Central memory CD8-positive, alpha-beta T cell (primary cell): ENCODE results near the gene ACTC1.
"Not testable (repeated sequence)": the region's sequence is repeated elsewhere in the genome, so short reads cannot be mapped to it uniquely, and the experiment has no call there.

Experiments used
- ATAC-seq: fragments of 150-1000 bp; cut with Tn5 transposase; replicated peaks from 2 replicates; pipeline ENCODE4 v1.10.0; 2022; ENCODE audit warnings: mild to moderate bottlenecking, moderate FRiP score, moderate number of reproducible peaks; ENCODE audit not compliant: poor library complexity, severe bottlenecking; ENCODE audit errors: extremely low read depth
- DNase-seq, 2 donors: peaks; one replicate each; pipeline ENCODE4 v3.0.0; 2021; ENCODE audit warnings: low spot score in 2 of 2
- H3K27ac Mint-ChIP-seq: one replicate; pipeline ENCODE4 v1.8.0; 2022; ENCODE audit warnings: low read depth, mild to moderate bottlenecking, moderate library complexity, mixed read lengths
- H3K27me3 Mint-ChIP-seq: one replicate; pipeline ENCODE4 v1.8.0; 2022; ENCODE audit warnings: mixed read lengths
- H3K36me3 Mint-ChIP-seq: one replicate; pipeline ENCODE4 v1.8.0; 2022; ENCODE audit warnings: mild to moderate bottlenecking, moderate library complexity, mixed read lengths; ENCODE audit not compliant: insufficient read depth
- H3K4me1 Mint-ChIP-seq: one replicate; pipeline ENCODE4 v1.8.0; 2022; ENCODE audit warnings: mixed read lengths
- H3K4me3 Mint-ChIP-seq: one replicate; pipeline ENCODE4 v1.8.0; 2022; ENCODE audit warnings: mild to moderate bottlenecking, moderate library complexity, mixed read lengths
- H3K9me3 Mint-ChIP-seq: one replicate; pipeline ENCODE4 v1.8.0; 2022; ENCODE audit warnings: mixed read lengths

ACTC1 gene

GRCh38 chr15:34810443-34811129, 15.2 kb upstream of the ACTC1 start:
- Mint-ChIP-seq H3K36me3 (no peaks in the 10 kb centered on the region), H3K4me1 (no peaks in the 10 kb centered on the region), H3K9me3 (no peaks in the 10 kb centered on the region), H3K27me3 (peaks cover 73% of the 10 kb centered on the region), H3K4me3 (no peak overlapping the region), H3K27ac (no peak overlapping the region)
- no peak for ATAC-seq
- no peak for DNase-seq

- H3K9me3 Mint-ChIP-seq = no peaks in the 10 kb centered on the region
- H3K36me3 Mint-ChIP-seq = no peaks in the 10 kb centered on the region
- DNase-seq (no peak), ATAC-seq (no peak)
- no peak overlapping the region for H3K27ac Mint-ChIP-seq
- peaks cover 66% of the 10 kb centered on the region for H3K27me3 Mint-ChIP-seq
- H3K4me3 Mint-ChIP-seq = no peak overlapping the region
- no peaks in the 10 kb centered on the region for H3K4me1 Mint-ChIP-seq
Observed at GRCh38 chr15:34809186-34809585, 13.8 kb upstream of the ACTC1 start.

- Mint-ChIP-seq H3K27ac (no peak overlapping the region), H3K4me3 (no peak overlapping the region), H3K27me3 (peaks cover 64% of the 10 kb centered on the region), H3K4me1 (no peaks in the 10 kb centered on the region), H3K9me3 (no peaks in the 10 kb centered on the region), H3K36me3 (no peaks in the 10 kb centered on the region)
- no peak for DNase-seq
- ATAC-seq = no peak
Observed at GRCh38 chr15:34808016-34808415, 12.7 kb upstream of the ACTC1 start.

- not testable (repeated sequence) for H3K36me3 Mint-ChIP-seq
Observed at GRCh38 chr15:34807241-34807640, 11.9 kb upstream of the ACTC1 start.

GRCh38 chr15:34804776-34805175, 9.4 kb upstream of the ACTC1 start:
- ATAC-seq (no peak), DNase-seq (no peak)
- peaks cover 56% of the 10 kb centered on the region for H3K27me3 Mint-ChIP-seq
- H3K4me3 Mint-ChIP-seq = no peak overlapping the region
- no peaks in the 10 kb centered on the region for H3K9me3 Mint-ChIP-seq
- H3K36me3 Mint-ChIP-seq = no peaks in the 10 kb centered on the region
- no peak overlapping the region for H3K27ac Mint-ChIP-seq
- H3K4me1 Mint-ChIP-seq = no peaks in the 10 kb centered on the region

More at GRCh38 chr15:34807241-34807640, 11.9 kb upstream of the ACTC1 start:
- peaks cover 61% of the 10 kb centered on the region for H3K27me3 Mint-ChIP-seq
- not testable (repeated sequence) for H3K9me3 Mint-ChIP-seq, H3K27ac Mint-ChIP-seq, ATAC-seq, DNase-seq, H3K4me3 Mint-ChIP-seq, H3K4me1 Mint-ChIP-seq

GRCh38 chr15:34804113-34804512, 8.8 kb upstream of the ACTC1 start:
- Mint-ChIP-seq H3K36me3 (no peaks in the 10 kb centered on the region), H3K4me3 (no peak overlapping the region), H3K27me3 (peaks cover 57% of the 10 kb centered on the region), H3K9me3 (no peaks in the 10 kb centered on the region), H3K4me1 (no peaks in the 10 kb centered on the region), H3K27ac (no peak overlapping the region)
- DNase-seq (no peak), ATAC-seq (no peak)

- DNase-seq (no peak), ATAC-seq (no peak)
- Mint-ChIP-seq H3K4me1 (no peaks in the 10 kb centered on the region), H3K9me3 (no peaks in the 10 kb centered on the region), H3K36me3 (no peaks in the 10 kb centered on the region), H3K27me3 (peaks cover 61% of the 10 kb centered on the region), H3K27ac (no peak overlapping the region), H3K4me3 (no peak overlapping the region)
Observed at GRCh38 chr15:34802803-34803750, 7.7 kb upstream of the ACTC1 start.

GRCh38 chr15:34802371-34802770, 7.0 kb upstream of the ACTC1 start:
- Mint-ChIP-seq H3K27ac (no peak overlapping the region), H3K4me3 (no peak overlapping the region), H3K36me3 (no peaks in the 10 kb centered on the region), H3K9me3 (no peaks in the 10 kb centered on the region), H3K4me1 (no peaks in the 10 kb centered on the region), H3K27me3 (peaks cover 64% of the 10 kb centered on the region)
- ATAC-seq (no peak), DNase-seq (no peak)

GRCh38 chr15:34799149-34800101, 4.1 kb upstream of the ACTC1 start:
- DNase-seq (no peak), ATAC-seq (no peak)
- H3K27ac Mint-ChIP-seq = no peak overlapping the region
- H3K9me3 Mint-ChIP-seq = no peaks in the 10 kb centered on the region
- peaks cover 69% of the 10 kb centered on the region for H3K27me3 Mint-ChIP-seq
- H3K4me1 Mint-ChIP-seq = no peaks in the 10 kb centered on the region
- no peak overlapping the region for H3K4me3 Mint-ChIP-seq
- no peaks in the 10 kb centered on the region for H3K36me3 Mint-ChIP-seq

- H3K4me1 Mint-ChIP-seq = no peaks in the 10 kb centered on the region
- no peak for DNase-seq
- ATAC-seq = no peak
- no peaks in the 10 kb centered on the region for H3K36me3 Mint-ChIP-seq
- H3K27ac Mint-ChIP-seq = no peak overlapping the region
- peaks cover 83% of the 10 kb centered on the region for H3K27me3 Mint-ChIP-seq
- H3K4me3 Mint-ChIP-seq = no peak overlapping the region
- no peaks in the 10 kb centered on the region for H3K9me3 Mint-ChIP-seq
Observed at GRCh38 chr15:34796847-34797435, 1.6 kb upstream of the ACTC1 start.

GRCh38 chr15:34794590-34795206, 651 bp downstream of the ACTC1 start:
- no peak overlapping the region for H3K27ac Mint-ChIP-seq
- ATAC-seq (no peak), DNase-seq (no peak)
- no peaks in the 10 kb centered on the region for H3K4me1 Mint-ChIP-seq
- H3K27me3 Mint-ChIP-seq = peaks cover 92% of the 10 kb centered on the region
- H3K4me3 Mint-ChIP-seq = no peak overlapping the region
- no peaks in the 10 kb centered on the region for H3K9me3 Mint-ChIP-seq
- no peaks in the 10 kb centered on the region for H3K36me3 Mint-ChIP-seq

- H3K4me3 Mint-ChIP-seq = no peak overlapping the region
- H3K27ac Mint-ChIP-seq = no peak overlapping the region
- ATAC-seq = no peak
- H3K9me3 Mint-ChIP-seq = no peaks in the 10 kb centered on the region
- no peak for DNase-seq
- H3K36me3 Mint-ChIP-seq = no peaks in the 10 kb centered on the region
- peaks cover 92% of the 10 kb centered on the region for H3K27me3 Mint-ChIP-seq
- H3K4me1 Mint-ChIP-seq = no peaks in the 10 kb centered on the region
Observed at GRCh38 chr15:34793901-34794300, 1.4 kb downstream of the ACTC1 start.
